Smooth muscle cell (in vitro differentiated cells): ENCODE measurements around the gene OOSP1. TPM values are rescaled to one million over a fixed set of nuclear protein-coding genes. Genes with fewer than 3 reads are reported as not detected.
"Not testable (repeated sequence)": the region's sequence is repeated elsewhere in the genome, so short reads cannot be mapped to it uniquely, and the experiment has no call there.

ENCODE experiments used
- DNase-seq: peaks from one replicate; lab custom pipeline; 2025; ENCODE audit not compliant: unreplicated experiment; lab: John Stamatoyannopoulos, UW
- H2AFZ ChIP-seq: fragments of 200-600 bp; sonication (generic); 2 replicates; pipeline ENCODE4 v1.6.0; 2016; ENCODE audit warnings: antibody characterized with exemption, low read depth, mild to moderate bottlenecking
- H3F3A ChIP-seq: fragments of 200-600 bp; sonication (generic); 2 replicates; pipeline ENCODE4 v1.6.0; 2017; ENCODE audit warnings: antibody characterized with exemption, low read depth
- H3K27ac ChIP-seq: fragments of 200-600 bp; sonication (generic); 2 replicates; pipeline ENCODE4 v1.5.1; 2016; ENCODE audit warnings: low read depth, mild to moderate bottlenecking
- H3K27me3 ChIP-seq: fragments of 200-600 bp; sonication (generic); 2 replicates; pipeline ENCODE4 v1.6.1; 2016; ENCODE audit warnings: low read depth, mild to moderate bottlenecking
- H3K36me3 ChIP-seq: fragments of 200-600 bp; sonication (generic); 2 replicates; pipeline ENCODE4 v1.5.1; 2016; ENCODE audit warnings: low read depth
- H3K4me1 ChIP-seq: fragments of 200-600 bp; sonication (generic); 2 replicates; pipeline ENCODE4 v1.5.1; 2016; ENCODE audit warnings: low read depth
- H3K4me2 ChIP-seq: fragments of 200-600 bp; sonication (generic); 2 replicates; pipeline ENCODE4 v1.6.0; 2016; ENCODE audit warnings: mild to moderate bottlenecking
- H3K4me3 ChIP-seq: fragments of 200-600 bp; sonication (generic); 2 replicates; pipeline ENCODE4 v1.5.1; 2016; ENCODE audit warnings: mild to moderate bottlenecking
- H3K79me2 ChIP-seq: fragments of 200-600 bp; sonication (generic); 2 replicates; pipeline ENCODE4 v1.6.0; 2016; ENCODE audit warnings: low read depth, mild to moderate bottlenecking
- H3K9ac ChIP-seq: fragments of 200-600 bp; sonication (generic); 2 replicates; pipeline ENCODE4 v1.6.0; 2016; ENCODE audit warnings: low read depth
- H3K9me3 ChIP-seq: fragments of 200-600 bp; sonication (generic); replicated peaks from 2 replicates; pipeline ENCODE4 v1.5.1; 2016; ENCODE audit warnings: low read depth
- H4K20me1 ChIP-seq: fragments of 200-600 bp; sonication (generic); 2 replicates; pipeline ENCODE4 v1.6.0; 2016; ENCODE audit warnings: low read depth
- CTCF ChIP-seq: fragments of 200-600 bp; sonication (generic); IDR thresholded peaks from 2 replicates; pipeline ENCODE4 v1.5.1; 2017; ENCODE audit warnings: borderline replicate concordance, mild to moderate bottlenecking, antibody characterized with exemption; ENCODE audit not compliant: insufficient read depth, poor library complexity, severe bottlenecking
- WGBS: methylation state at CpG from one replicate; pipeline ENCODE4 v1.1.7; 2016; ENCODE audit warnings: low lambda C conversion rate; 5-methylcytosine and 5-hydroxymethylcytosine counted together
- polyA plus RNA-seq: library from polyadenylated mRNA; unstranded; fragments of >200 nt; fragmentation: Nextera tagmentation; extraction: Ambion mirVana; gene quantifications from 2 replicates; pipeline ENCODE4 v1.2.1, GENCODE V29; 2016
- total RNA-seq: library from RNA; depleted of rRNA; stranded (reverse); fragments of >200 nt; gene quantifications from 2 replicates; pipeline ENCODE4 v1.2.3, GENCODE V29; 2014

The OOSP1 gene
- total and polyA plus RNA-seq, 2 experiments from 2014 or later = not detected

GRCh38 chr11:59973097-59973496, 34.9 kb downstream of the OOSP1 start:
- no peak overlapping the region for H3K27ac ChIP-seq
- 63% methylated on average over 5 of the region's 5 CpGs for WGBS
- no peaks in the 10 kb centered on the region for H3K9me3 ChIP-seq

GRCh38 chr11:59981106-59981770, 43.0 kb downstream of the OOSP1 start:
- DNase-seq = no peak
- no peak for TF ChIP-seq CTCF
- H3F3A ChIP-seq = no peaks in the 10 kb centered on the region
- no peaks in the 10 kb centered on the region for H3K4me1 ChIP-seq
- 87% methylated on average over 4 of the region's 4 CpGs for WGBS
- H3K9me3 ChIP-seq = no peaks in the 10 kb centered on the region
- no peaks in the 10 kb centered on the region for H3K36me3 ChIP-seq
- H3K4me2 ChIP-seq = no peak overlapping the region
- no peaks in the 10 kb centered on the region for H3K79me2 ChIP-seq
- H3K27ac ChIP-seq = no peak overlapping the region
- no peak overlapping the region for H3K4me3 ChIP-seq
- no peaks in the 10 kb centered on the region for H3K27me3 ChIP-seq
- H4K20me1 ChIP-seq = no peaks in the 10 kb centered on the region
- no peak overlapping the region for H2AFZ ChIP-seq
- H3K9ac ChIP-seq = no peak overlapping the region

More at GRCh38 chr11:59973097-59973496, 34.9 kb downstream of the OOSP1 start:
- no peaks in the 10 kb centered on the region for H3K36me3 ChIP-seq
- H3K4me2 ChIP-seq = no peak overlapping the region
- no peaks in the 10 kb centered on the region for H3K79me2 ChIP-seq
- TF ChIP-seq CTCF = no peak
- no peaks in the 10 kb centered on the region for H4K20me1 ChIP-seq
- no peaks in the 10 kb centered on the region for H3K27me3 ChIP-seq
- DNase-seq = no peak
- H2AFZ ChIP-seq = no peak overlapping the region
- no peaks in the 10 kb centered on the region for H3F3A ChIP-seq
- H3K4me1 ChIP-seq = no peaks in the 10 kb centered on the region
- H3K9ac ChIP-seq = no peak overlapping the region
- H3K4me3 ChIP-seq = no peak overlapping the region

GRCh38 chr11:59982037-59982436, 43.8 kb downstream of the OOSP1 start:
- H3K79me2 ChIP-seq, H3K36me3 ChIP-seq, DNase-seq, H3K9me3 ChIP-seq, H3K9ac ChIP-seq, H3K27me3 ChIP-seq, H3K4me1 ChIP-seq, H3F3A ChIP-seq, H2AFZ ChIP-seq, H3K27ac ChIP-seq, H3K4me2 ChIP-seq, H3K4me3 ChIP-seq, H4K20me1 ChIP-seq: not testable (repeated sequence)
- WGBS = 80% methylated on average over 4 of the region's 4 CpGs

GRCh38 chr11:59983212-59983611, 45.0 kb downstream of the OOSP1 start:
- no peaks in the 10 kb centered on the region for H3K36me3 ChIP-seq
- H2AFZ ChIP-seq = no peak overlapping the region
- H3K9ac ChIP-seq = no peak overlapping the region
- H3K27ac ChIP-seq = no peak overlapping the region
- no peak overlapping the region for H3K4me3 ChIP-seq
- TF ChIP-seq CTCF = no peak
- DNase-seq = no peak
- H4K20me1 ChIP-seq = no peaks in the 10 kb centered on the region
- no peaks in the 10 kb centered on the region for H3F3A ChIP-seq
- no peaks in the 10 kb centered on the region for H3K79me2 ChIP-seq
- H3K9me3 ChIP-seq = no peaks in the 10 kb centered on the region
- no peaks in the 10 kb centered on the region for H3K27me3 ChIP-seq
- no peaks in the 10 kb centered on the region for H3K4me1 ChIP-seq
- H3K4me2 ChIP-seq = no peak overlapping the region
- WGBS = 65% methylated on average over 1 of the region's 1 CpG
